ENCODE data around the gene BDKRB2. TPM values are rescaled to one million over a fixed set of nuclear protein-coding genes. Genes with fewer than 3 reads are reported as not detected.

Gene BDKRB2
- total RNA-seq, 1 experiment from 2014 or later = 0.15 TPM

- Histone ChIP-seq H4K8ac (replicated peaks; ENCODE audit: insufficient read length, low read depth, low read length) (no peak overlapping the region), H3K23me2 (ENCODE audit: insufficient read length, low read depth, low read length, poor library complexity, severe bottlenecking) (no peaks in the 10 kb centered on the region), H2BK120ac (ENCODE audit: low read depth, low read length, poor library complexity, severe bottlenecking) (no peak overlapping the region), H3K27ac (ENCODE audit: insufficient read length, low read depth, low read length) (no peak overlapping the region), H4K5ac (ENCODE audit: insufficient read length, low read depth, low read length) (no peak overlapping the region), H3K9ac (ENCODE audit: extremely low read depth, insufficient read length, low read length) (no peak overlapping the region), H3K27me3 (ENCODE audit: insufficient read depth, low read length) (no peaks in the 10 kb centered on the region), H4K20me1 (ENCODE audit: control insufficient read depth, insufficient read depth, insufficient read length) (no peaks in the 10 kb centered on the region), H3K4me2 (ENCODE audit: insufficient read depth, insufficient read length, low read length) (no peak overlapping the region), H2AK5ac (ENCODE audit: insufficient read length, low read length) (no peak overlapping the region), H2BK20ac (ENCODE audit: low read depth, low read length, poor library complexity, severe bottlenecking) (no peak overlapping the region), H3K56ac (ENCODE audit: insufficient read length, low read depth, low read length) (no peak overlapping the region), H2BK15ac (ENCODE audit: low read depth, low read length) (no peak overlapping the region), H3K9me3 (ENCODE audit: control insufficient read depth, low read depth, low read length) (no peaks in the 10 kb centered on the region), H3K18ac (ENCODE audit: insufficient read length, low read depth, low read length) (no peak overlapping the region), H3K14ac (ENCODE audit: insufficient read depth, low read length) (no peak overlapping the region), H2BK12ac (ENCODE audit: insufficient read length, low read depth, low read length) (no peak overlapping the region), H3K23ac (ENCODE audit: insufficient read length, low read depth, low read length) (no peak overlapping the region), H2AFZ (ENCODE audit: low read length) (no peak overlapping the region), H3T11ph (ENCODE audit: low read length) (no peak overlapping the region), H3K79me1 (ENCODE audit: insufficient read depth, low read depth, low read length, poor library complexity, severe bottlenecking) (no peaks in the 10 kb centered on the region), H3K79me2 (ENCODE audit: insufficient read depth, low read length) (no peaks in the 10 kb centered on the region; the same call in 1 of the 2 replicates), H3K4ac (ENCODE audit: low read depth, low read length) (no peak overlapping the region), H3K4me1 (ENCODE audit: insufficient read depth, low read length) (no peaks in the 10 kb centered on the region), H2BK5ac (ENCODE audit: insufficient read length, low read length) (no peak overlapping the region), H4K91ac (ENCODE audit: insufficient read length, low read depth, low read length) (no peak overlapping the region)
- Mint-ChIP-seq H3K36me3 (ENCODE audit: insufficient read depth in 1 of 3, low read depth in 3 of 3) (no peaks in the 10 kb centered on the region), H3K27me3 (ENCODE audit: low read depth) (no peaks in the 10 kb centered on the region; the same call in 1 of the 2 replicates), H3K4me3 (no peak overlapping the region), H3K4me1 (no peaks in the 10 kb centered on the region), H3K9me3 (no peaks in the 10 kb centered on the region), H3K27ac (no peak overlapping the region)
- DNase-seq = no peak
- TF ChIP-seq, protein P1, sequence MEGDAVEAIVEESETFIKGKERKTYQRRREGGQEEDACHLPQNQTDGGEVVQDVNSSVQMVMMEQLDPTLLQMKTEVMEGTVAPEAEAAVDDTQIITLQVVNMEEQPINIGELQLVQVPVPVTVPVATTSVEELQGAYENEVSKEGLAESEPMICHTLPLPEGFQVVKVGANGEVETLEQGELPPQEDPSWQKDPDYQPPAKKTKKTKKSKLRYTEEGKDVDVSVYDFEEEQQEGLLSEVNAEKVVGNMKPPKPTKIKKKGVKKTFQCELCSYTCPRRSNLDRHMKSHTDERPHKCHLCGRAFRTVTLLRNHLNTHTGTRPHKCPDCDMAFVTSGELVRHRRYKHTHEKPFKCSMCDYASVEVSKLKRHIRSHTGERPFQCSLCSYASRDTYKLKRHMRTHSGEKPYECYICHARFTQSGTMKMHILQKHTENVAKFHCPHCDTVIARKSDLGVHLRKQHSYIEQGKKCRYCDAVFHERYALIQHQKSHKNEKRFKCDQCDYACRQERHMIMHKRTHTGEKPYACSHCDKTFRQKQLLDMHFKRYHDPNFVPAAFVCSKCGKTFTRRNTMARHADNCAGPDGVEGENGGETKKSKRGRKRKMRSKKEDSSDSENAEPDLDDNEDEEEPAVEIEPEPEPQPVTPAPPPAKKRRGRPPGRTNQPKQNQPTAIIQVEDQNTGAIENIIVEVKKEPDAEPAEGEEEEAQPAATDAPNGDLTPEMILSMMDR (conservative IDR thresholded peaks at IDR 0.05) = no peak
- no CpG with 5 or more reads among the region's 2 CpGs for WGBS (ENCODE audit: extremely low coverage, insufficient read length, low lambda C conversion rate)
These were observed 49.7 kb upstream of the BDKRB2 start for GRCh38 chr14:96154900-96155299.
